GM18517 (cell line): ENCODE data around the gene ECI2.
A peak's percentile ranks its signal among the peaks of the same experiment; 100 is the strongest.
"Not testable (repeated sequence)": the region's sequence is repeated elsewhere in the genome, so short reads cannot be mapped to it uniquely, and the experiment has no call there.

ENCODE experiments used
- ATAC-seq: cut with Tn5 transposase; IDR thresholded peaks from one replicate; pipeline ENCODE4 v1.9.1; 2021; ENCODE audit warnings: mild to moderate bottlenecking, moderate library complexity; ENCODE audit not compliant: unreplicated experiment

The ECI2 gene

GRCh38 chr6:4139272-4139671 lies 3.9 kb upstream of the ECI2 start:
- no peak for ATAC-seq

GRCh38 chr6:4138186-4138585 lies 2.8 kb upstream of the ECI2 start:
- ATAC-seq, result no peak

GRCh38 chr6:4136354-4136831 lies 1.0 kb upstream of the ECI2 start:
- no peak for ATAC-seq

- peak; percentile 46 for ATAC-seq
These were observed 434 bp upstream of the ECI2 start for GRCh38 chr6:4135665-4136353.

- no peak for ATAC-seq
These were observed 1.2 kb downstream of the ECI2 start for GRCh38 chr6:4133941-4134838.

- no peak for ATAC-seq
These were observed 4.9 kb downstream of the ECI2 start for GRCh38 chr6:4130357-4130987.

GRCh38 chr6:4129446-4129845 lies 5.9 kb downstream of the ECI2 start:
- no peak for ATAC-seq

- no peak for ATAC-seq
These were observed 6.6 kb downstream of the ECI2 start for GRCh38 chr6:4128748-4129147.

GRCh38 chr6:4128072-4128471 lies 7.3 kb downstream of the ECI2 start:
- no peak for ATAC-seq

- no peak for ATAC-seq
These were observed 9.2 kb downstream of the ECI2 start for GRCh38 chr6:4125933-4126864.

- no peak for ATAC-seq
These were observed 9.9 kb downstream of the ECI2 start for GRCh38 chr6:4125500-4125899.

- no peak for ATAC-seq
These were observed 11.0 kb downstream of the ECI2 start for GRCh38 chr6:4124351-4124750.

- no peak for ATAC-seq
These were observed 19.6 kb downstream of the ECI2 start for GRCh38 chr6:4115741-4116140.

GRCh38 chr6:4114123-4114522 lies 21.3 kb downstream of the ECI2 start:
- no peak for ATAC-seq

- ATAC-seq, result no peak
These were observed 21.7 kb downstream of the ECI2 start for GRCh38 chr6:4113649-4114048.

GRCh38 chr6:4112366-4112765 lies 23.0 kb downstream of the ECI2 start:
- ATAC-seq, result no peak

GRCh38 chr6:4109363-4109815 lies 26.0 kb downstream of the ECI2 start:
- not testable (repeated sequence) for ATAC-seq

- ATAC-seq, result no peak
These were observed 26.7 kb downstream of the ECI2 start for GRCh38 chr6:4108561-4109093.

- ATAC-seq, result no peak
These were observed 27.5 kb downstream of the ECI2 start for GRCh38 chr6:4107873-4108272.

- no peak for ATAC-seq
These were observed 29.3 kb downstream of the ECI2 start for GRCh38 chr6:4105980-4106536.
